PC-3 (cell line): ENCODE data around the gene BCL2L15.

ENCODE experiments used
- CTCF ChIP-seq: fragments of 300-600 bp; sonication (generic); conservative IDR thresholded peaks from 2 replicates; pipeline ENCODE4 v1.5.1; 2017; ENCODE audit warnings: antibody characterized with exemption, low read depth, mild to moderate bottlenecking, low read length
- EZH2 ChIP-seq: fragments of 300-600 bp; sonication (generic); IDR thresholded peaks from one replicate; pipeline ENCODE4 v1.6.1; 2017; ENCODE audit warnings: antibody characterized with exemption, mild to moderate bottlenecking, low read length; ENCODE audit not compliant: unreplicated experiment
- EZH2phosphoT487 ChIP-seq: fragments of 300-600 bp; sonication (generic); IDR thresholded peaks from 2 replicates; pipeline ENCODE4 v1.6.1; 2018; ENCODE audit warnings: mild to moderate bottlenecking, antibody characterized with exemption, low read length, borderline replicate concordance

- no peak for TF ChIP-seq CTCF
- no peak for TF ChIP-seq EZH2
- TF ChIP-seq EZH2phosphoT487 = no peak
These were observed 48.6 kb upstream of the BCL2L15 start for GRCh38 chr1:113935970-113936369.
